Measurements from ENCODE around the gene FAM167B. TPM values are rescaled to one million over a fixed set of nuclear protein-coding genes. Genes with fewer than 3 reads are reported as not detected.

FAM167B gene
- total RNA-seq, 2 experiments from 2014 or later = 1.6 to 1.8 TPM

- DNase-seq (ENCODE audit: low spot score) = no peak
- TF ChIP-seq EZH2phosphoT487 (IDR thresholded peaks at IDR 0.05; ENCODE audit: borderline replicate concordance, low read depth, low read length) (no peak), CTCF (conservative IDR thresholded peaks at IDR 0.05; ENCODE audit: low read length) (no peak)
- peaks cover 3% of the 10 kb centered on the region; the same call in 1 of the 2 replicates for H3K79me2 ChIP-seq (ENCODE audit: insufficient read depth, low read depth, low read length)
- H3K4me3 ChIP-seq (ENCODE audit: low read depth, low read length, poor library complexity, severe bottlenecking) = no peak overlapping the region
- no TSS peak for BruUV-seq (replicated peaks)
- H3K36me3 ChIP-seq (ENCODE audit: insufficient read depth, low read length) = peaks cover 54% of the 10 kb centered on the region
- intact Hi-C loops (cut with micrococcal nuclease; ENCODE audit: unreplicated experiment) = no loop called here
- H3K9me2 ChIP-seq (ENCODE audit: insufficient read depth, low read length) = no peaks in the 10 kb centered on the region
- H3K9me3 ChIP-seq (ENCODE audit: low read length) = no peaks in the 10 kb centered on the region
- ChIA-PET POLR2A (interaction anchor here (0.7 to 6.6 kb wide), 3 partner anchors 9 to 105 kb away, joined by 3 to 70 read pairs (median 5); partner anchors contain the start of genes FAM167B and LCK), CTCF (ENCODE audit: unreplicated experiment) (no interaction called here)
- peaks cover 21% of the 10 kb centered on the region for H3K4me1 ChIP-seq (ENCODE audit: insufficient read depth, low read length, poor library complexity, severe bottlenecking)
- H4K20me1 ChIP-seq (ENCODE audit: insufficient read depth, low read length) = no peaks in the 10 kb centered on the region
- no peak overlapping the region for H2AFZ ChIP-seq (ENCODE audit: low read length)
- no peak overlapping the region for H3K4me2 ChIP-seq (ENCODE audit: low read length)
- H3K27ac ChIP-seq (ENCODE audit: low read depth, low read length, poor library complexity, severe bottlenecking) = no peak overlapping the region
Observed at GRCh38 chr1:32286763-32287162, 39.7 kb downstream of the FAM167B start.

GRCh38 chr1:32289256-32289655 is 42.2 kb downstream of the FAM167B start:
- Histone ChIP-seq H3K27ac (ENCODE audit: low read depth, low read length, poor library complexity, severe bottlenecking) (no peak overlapping the region), H3K4me3 (ENCODE audit: low read depth, low read length, poor library complexity, severe bottlenecking) (no peak overlapping the region), H2AFZ (ENCODE audit: low read length) (no peak overlapping the region)

More at GRCh38 chr1:32289256-32289655, 42.2 kb downstream of the FAM167B start:
- POLR2A ChIA-PET = interaction anchor here (1.3 to 6.6 kb wide), 3 partner anchors 15 to 37 kb away, joined by 3 to 70 read pairs (median 5); partner anchors contain the start of genes FAM167B and LCK
- no peaks in the 10 kb centered on the region for H3K9me3 ChIP-seq (ENCODE audit: low read length)
- peaks cover 26% of the 10 kb centered on the region for H3K79me2 ChIP-seq (ENCODE audit: insufficient read depth, low read depth, low read length)
- CTCF ChIA-PET (ENCODE audit: unreplicated experiment) = no interaction called here
- peaks cover 32% of the 10 kb centered on the region for H3K4me1 ChIP-seq (ENCODE audit: insufficient read depth, low read length, poor library complexity, severe bottlenecking)
- TF ChIP-seq CTCF (conservative IDR thresholded peaks at IDR 0.05; ENCODE audit: low read length) = no peak
- no peak for TF ChIP-seq EZH2phosphoT487 (IDR thresholded peaks at IDR 0.05; ENCODE audit: borderline replicate concordance, low read depth, low read length)
- intact Hi-C loops (cut with micrococcal nuclease; ENCODE audit: unreplicated experiment) = no loop called here
- H3K4me2 ChIP-seq (ENCODE audit: low read length) = no peak overlapping the region
- H3K9me2 ChIP-seq (ENCODE audit: insufficient read depth, low read length) = no peaks in the 10 kb centered on the region
- no TSS peak for BruUV-seq (replicated peaks)
- DNase-seq (ENCODE audit: low spot score) = no peak
- H3K36me3 ChIP-seq (ENCODE audit: insufficient read depth, low read length) = peaks cover 44% of the 10 kb centered on the region
- H4K20me1 ChIP-seq (ENCODE audit: insufficient read depth, low read length) = 0 out of 2 replicates have a peak, but pooled peaks cover 3% of the 10 kb centered on the region
